CD1c-positive myeloid dendritic cell (primary cell): ENCODE measurements around the gene MTNR1B.

ENCODE experiments used
- DNase-seq: peaks from one replicate; pipeline ENCODE4 v3.0.0-alpha.2; 2016; ENCODE audit errors: extremely low spot score

The MTNR1B gene

DNA sequence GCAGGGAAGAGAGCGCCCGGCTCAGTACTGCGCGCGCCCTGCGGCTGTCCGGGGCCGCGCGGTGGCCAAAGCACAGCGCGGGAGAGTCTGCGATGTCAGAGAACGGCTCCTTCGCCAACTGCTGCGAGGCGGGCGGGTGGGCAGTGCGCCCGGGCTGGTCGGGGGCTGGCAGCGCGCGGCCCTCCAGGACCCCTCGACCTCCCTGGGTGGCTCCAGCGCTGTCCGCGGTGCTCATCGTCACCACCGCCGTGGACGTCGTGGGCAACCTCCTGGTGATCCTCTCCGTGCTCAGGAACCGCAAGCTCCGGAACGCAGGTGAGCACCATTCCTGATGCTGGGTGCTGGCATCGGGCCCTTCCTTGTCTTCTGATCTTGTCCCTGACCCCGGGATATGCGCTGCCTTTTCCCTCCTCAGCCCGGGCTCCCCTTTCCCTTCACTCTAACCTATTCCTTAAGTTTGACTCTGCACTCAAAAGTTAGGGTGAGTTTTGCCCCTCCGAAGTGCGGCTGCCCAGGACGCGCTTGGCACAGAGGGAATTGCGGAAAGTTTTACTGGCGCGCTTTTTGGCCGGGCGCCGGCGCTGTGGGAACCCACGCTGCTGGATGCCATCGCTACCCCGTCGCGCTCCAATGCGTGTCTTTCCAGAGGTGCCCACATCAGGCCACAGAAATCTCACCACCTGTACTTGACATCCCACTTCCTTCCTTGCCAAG lies at the start of gene MTNR1B:
MTNR1B (plus strand) TSS at position 18 of the 714 bp plus-strand sequence; CDS start at position 93, 75 bp downstream.
- no peak for DNase-seq

- no peak for DNase-seq
These were observed 49.1 kb upstream of the MTNR1B start for GRCh38 chr11:92920331-92920730.

DNA sequence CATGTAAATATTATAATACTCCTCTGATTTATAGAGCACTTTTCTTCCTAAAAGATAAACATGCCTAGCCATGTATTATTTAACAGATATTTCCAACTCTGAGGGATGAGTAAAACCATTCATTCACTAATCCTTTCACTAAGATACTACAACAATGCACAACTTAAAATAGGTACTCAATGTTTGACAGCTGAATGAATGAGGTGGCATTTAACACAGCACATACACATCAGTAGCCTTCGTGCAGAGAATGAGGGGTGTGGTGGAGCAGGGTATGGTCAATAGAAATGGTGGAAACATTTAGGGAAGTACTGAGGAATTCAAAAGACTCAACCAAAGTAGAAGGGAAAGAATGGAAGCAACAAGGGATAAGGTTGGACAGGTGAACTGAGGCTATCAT lies 46.7 kb upstream of the MTNR1B start:
- DNase-seq, result no peak

GRCh38 chr11:92929246-92929645 lies 40.2 kb upstream of the MTNR1B start:
- no peak for DNase-seq

DNA sequence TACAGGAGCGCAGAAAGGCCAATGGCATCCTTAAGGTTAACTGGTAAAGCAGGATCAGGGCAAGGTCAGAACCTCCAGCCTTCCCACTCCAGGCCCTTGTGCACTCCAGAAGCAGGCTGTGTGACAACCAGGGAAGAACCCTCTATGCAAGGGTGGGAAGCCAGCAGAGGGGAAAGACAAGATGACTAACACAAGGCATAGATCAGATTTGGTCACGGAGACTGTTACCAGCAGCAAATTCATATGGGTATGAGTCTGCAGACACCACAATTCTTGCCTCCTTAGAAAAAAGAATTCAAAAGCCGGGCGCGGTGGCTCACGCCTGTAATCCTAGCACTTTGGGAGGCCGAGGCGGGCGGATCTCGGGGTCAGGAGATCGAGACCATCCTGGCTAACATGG lies 39.8 kb upstream of the MTNR1B start:
- no peak for DNase-seq

DNA sequence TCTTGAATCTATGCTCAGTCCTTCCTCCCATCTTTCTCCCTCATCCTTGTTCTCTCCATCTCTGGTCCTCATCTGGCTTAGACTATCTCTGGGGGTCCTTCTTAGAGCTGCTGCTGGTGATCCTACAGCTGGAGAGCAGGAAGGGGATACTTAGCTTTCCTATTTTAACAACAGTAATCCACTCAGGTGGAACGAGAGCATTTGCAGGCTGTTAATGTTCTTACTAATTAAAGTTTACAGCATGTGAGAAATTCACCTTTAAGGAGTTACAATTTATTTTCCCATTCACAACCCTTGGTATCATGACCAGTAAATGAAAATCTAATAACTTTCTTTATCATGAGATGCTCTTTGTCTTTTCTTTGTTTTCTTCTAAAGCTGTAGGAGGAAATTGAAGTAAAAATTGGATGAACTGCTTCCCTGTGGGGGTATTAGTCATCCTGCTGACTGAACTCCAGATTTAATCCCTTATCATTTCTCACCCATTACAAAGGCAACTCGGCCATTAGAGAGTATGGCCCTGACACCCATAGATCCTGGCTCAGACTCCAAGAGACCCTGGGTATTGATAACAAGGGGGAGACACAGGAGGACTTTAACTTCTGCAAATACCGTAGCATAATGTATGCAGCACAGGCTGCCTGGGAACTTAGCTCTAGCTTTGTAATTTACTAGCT lies 37.6 kb upstream of the MTNR1B start:
- DNase-seq, result no peak

DNA sequence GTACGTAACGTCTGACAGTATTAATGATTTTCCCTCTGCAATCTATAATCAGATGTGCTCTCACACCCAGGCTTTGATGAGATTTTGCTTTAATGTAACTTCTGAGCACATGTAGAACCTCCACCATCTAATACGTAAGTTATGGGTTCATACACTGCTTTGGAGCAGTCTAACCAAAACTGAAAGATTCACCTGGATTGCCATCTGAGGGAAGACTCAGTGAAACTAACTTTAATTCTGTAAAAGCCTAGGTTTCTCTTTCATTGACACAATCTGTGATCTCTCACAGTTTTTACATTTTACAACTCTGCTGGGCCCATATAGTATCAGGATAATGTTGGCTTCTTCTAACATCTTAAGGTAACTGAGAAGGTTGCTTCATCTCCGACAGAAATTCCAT lies 30.1 kb upstream of the MTNR1B start:
- DNase-seq, result no peak

DNA sequence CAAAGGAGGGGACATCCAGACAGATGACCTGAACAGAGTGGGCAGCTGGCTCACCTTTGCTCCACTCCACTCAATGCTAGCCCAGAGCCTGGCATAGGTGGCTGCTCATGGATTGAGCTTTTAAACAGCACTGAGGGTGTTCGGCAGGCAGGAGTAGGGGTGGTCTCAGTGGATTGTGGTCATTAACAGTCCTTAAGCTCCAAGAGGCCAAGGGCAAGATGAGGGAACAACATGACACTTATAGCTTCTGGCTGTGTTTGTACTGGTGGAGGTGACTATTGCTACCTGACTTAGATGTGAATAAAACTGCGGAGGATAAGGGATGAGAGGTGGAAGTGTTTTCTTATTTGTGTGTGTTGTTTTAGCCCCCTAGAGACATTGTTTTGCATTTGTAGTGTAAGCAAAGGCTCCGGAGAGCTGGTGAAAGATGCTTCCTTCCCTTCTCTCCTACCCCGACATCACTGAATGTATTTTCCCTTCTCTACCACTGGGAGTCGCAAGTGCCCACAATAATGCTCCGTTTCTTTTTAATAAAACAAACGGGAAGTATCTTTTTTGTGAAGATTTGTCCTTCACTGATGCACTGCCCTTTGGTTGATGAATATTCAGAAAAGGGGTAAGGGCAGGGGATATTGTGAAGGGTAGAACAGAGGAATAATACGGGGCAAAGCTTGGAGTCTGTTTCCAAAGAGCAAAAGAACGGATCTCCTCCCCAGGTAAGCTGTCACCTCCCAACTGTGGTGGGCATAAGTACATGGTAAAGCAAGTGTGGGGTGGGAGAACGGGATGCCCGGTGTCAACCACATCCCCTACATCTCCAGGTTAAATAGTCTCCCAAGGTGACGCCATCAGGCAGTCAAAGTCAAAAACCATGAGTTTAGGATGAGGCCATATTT lies 27.5 kb upstream of the MTNR1B start:
- DNase-seq, result peak; percentile 58

- DNase-seq, result no peak
These were observed 22.7 kb upstream of the MTNR1B start for GRCh38 chr11:92946707-92947106.

- no peak for DNase-seq
These were observed 21.3 kb upstream of the MTNR1B start for GRCh38 chr11:92948116-92948515.

DNA sequence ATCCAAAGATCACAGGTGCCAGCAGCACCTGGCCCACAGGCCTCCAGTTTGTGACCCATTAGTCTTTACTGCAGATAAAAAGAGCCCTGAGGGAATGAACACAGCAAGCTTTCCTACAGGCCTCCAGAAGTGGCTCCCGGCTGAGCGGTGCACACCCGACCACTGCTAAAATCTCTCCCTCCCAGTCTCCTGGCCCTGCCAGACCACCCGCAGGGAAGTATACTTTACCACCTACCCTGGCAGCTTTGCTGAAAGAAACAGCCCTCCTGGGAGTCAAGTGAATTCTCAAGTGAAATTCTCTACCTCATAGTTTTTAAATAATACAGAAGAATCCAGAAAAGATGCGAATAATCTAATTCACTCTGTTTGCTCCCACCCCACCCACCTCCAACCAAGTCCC lies 15.4 kb upstream of the MTNR1B start:
- DNase-seq, result no peak

- no peak for DNase-seq
These were observed 13.6 kb upstream of the MTNR1B start for GRCh38 chr11:92955860-92956259.

- no peak for DNase-seq
These were observed 8.6 kb upstream of the MTNR1B start for GRCh38 chr11:92960886-92961285.

DNA sequence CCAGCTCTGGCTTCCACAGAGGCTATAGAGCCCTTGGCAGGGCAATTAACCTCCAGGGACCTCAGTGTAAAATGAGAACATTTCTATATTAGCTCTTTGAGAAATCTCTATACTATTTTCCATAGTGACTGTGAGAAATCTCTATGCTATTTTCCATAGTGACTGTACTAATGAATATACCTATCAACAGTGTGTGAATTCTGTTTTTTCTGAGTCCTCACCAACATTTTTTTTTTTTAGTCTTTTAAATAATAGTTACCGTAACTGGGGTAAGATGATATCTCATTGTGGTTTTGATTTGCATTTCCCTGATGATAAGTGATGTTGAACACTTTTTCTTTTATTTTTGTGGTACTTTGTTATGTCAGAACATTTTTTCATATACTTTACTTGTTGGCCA lies 7.0 kb upstream of the MTNR1B start:
- DNase-seq, result no peak

GRCh38 chr11:92964471-92964870 lies 5.0 kb upstream of the MTNR1B start:
- no peak for DNase-seq

DNA sequence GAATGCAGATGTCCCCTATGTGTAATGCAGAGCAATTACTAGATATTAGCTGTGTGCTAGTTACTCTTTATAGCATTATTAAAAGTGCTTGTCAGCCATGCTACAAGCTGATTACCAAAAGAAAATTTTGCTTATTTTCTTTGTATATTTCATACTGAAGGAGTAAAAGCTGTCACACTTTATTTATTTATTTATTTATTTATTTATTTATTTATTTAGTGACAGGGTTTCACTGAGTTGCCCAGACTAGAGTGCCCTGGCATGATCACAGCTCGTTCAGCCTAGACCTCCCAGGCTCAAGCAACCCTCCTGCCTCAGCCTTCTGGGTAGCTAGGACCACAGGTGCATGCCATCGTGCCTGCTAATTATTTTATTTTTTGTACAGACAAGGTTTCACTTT lies 4.3 kb upstream of the MTNR1B start:
- DNase-seq, result no peak

GRCh38 chr11:92967178-92967577 lies 2.3 kb upstream of the MTNR1B start:
- DNase-seq, result no peak

- no peak for DNase-seq
These were observed 1.6 kb upstream of the MTNR1B start for GRCh38 chr11:92967867-92968266.

DNA sequence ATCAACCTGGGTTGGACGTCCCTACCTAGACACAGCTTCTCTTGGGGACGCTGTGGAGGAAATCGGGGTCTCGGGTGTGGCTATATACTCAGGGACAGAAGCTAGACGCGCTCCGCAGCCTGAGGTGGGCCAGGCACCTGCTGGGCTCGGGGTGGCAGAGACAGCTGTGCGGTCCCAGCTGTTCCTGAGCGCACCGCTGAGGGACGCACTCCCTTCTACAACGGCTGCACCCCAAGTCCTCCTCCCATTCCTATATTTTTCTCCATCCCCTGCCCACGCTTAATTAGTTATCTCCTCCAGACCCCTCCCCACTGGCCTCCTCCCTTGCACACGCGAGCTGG lies 188 bp upstream of the MTNR1B start:
- DNase-seq, result no peak

- DNase-seq, result no peak
These were observed 2.8 kb downstream of the MTNR1B start for GRCh38 chr11:92972248-92972647.

DNA sequence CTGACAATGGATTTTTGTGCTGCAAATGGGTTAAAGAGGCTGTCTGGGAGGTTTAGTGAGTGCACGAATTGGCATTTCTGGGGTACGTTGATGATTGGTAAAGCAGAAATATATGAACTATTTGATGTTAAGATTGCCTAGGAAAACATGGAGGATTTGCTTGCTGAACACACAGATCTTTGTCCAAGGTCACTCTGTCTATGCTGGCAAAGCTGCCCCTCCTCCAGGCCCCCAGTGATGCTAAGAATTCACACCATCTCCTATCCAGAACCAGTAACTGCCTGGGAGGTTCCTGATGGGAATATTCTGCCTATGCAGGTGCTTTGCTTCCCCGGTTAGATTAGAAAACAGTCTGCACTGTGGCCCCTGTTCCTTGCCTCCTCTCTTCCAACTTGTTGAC lies 5.8 kb downstream of the MTNR1B start:
- DNase-seq, result no peak

- DNase-seq, result no peak
These were observed 7.2 kb downstream of the MTNR1B start for GRCh38 chr11:92976681-92977080.

DNA sequence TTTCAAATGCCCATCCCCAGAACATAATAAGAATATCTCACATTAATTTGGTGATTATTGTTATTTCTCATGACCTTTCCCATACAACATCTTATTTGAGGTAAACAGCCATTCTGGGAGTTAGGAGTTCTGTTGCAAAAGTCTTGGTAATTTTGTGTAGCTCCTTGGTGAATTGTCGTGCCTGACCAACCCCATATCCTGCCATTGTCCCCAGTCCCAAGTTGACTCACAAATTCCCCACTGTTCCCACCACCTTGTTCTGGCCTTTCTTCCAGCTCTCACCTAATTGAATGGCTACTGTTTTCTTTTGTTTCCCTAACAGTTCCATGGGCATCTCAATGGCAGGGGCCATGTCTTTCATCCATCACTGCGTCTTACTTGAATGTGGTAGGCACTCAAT lies 8.0 kb downstream of the MTNR1B start:
- no peak for DNase-seq
